SK-MEL-5 (cell line): ENCODE data around the gene USP33. TPM values are rescaled to one million over a fixed set of nuclear protein-coding genes. Genes with fewer than 3 reads are reported as not detected.
A peak's percentile ranks its signal among the peaks of the same experiment; 100 is the strongest.
"Not testable (repeated sequence)": the region's sequence is repeated elsewhere in the genome, so short reads cannot be mapped to it uniquely, and the experiment has no call there.

Experiments used
- DNase-seq: peaks from one replicate; pipeline ENCODE4 v3.0.0-alpha.2; 2016; ENCODE audit warnings: low read depth, low spot score
- in situ Hi-C: cut with HindIII; loops from 2 replicates; pipeline ENCODE4 v1.10.0; 2016; ENCODE audit warnings: low sequenced_read_pairs, high pct_unique_total_duplicates, low pct_unique_long_range_greater_than_20kb
- total RNA-seq: library from RNA; depleted of rRNA; stranded (reverse); fragments of >200 nt; shearing (Covaris generic); gene quantifications from 2 replicates; pipeline ENCODE4 v1.2.3, GENCODE V29; 2014

USP33 gene
- total RNA-seq, 1 experiment from 2014 or later: 91.1 TPM

DNA sequence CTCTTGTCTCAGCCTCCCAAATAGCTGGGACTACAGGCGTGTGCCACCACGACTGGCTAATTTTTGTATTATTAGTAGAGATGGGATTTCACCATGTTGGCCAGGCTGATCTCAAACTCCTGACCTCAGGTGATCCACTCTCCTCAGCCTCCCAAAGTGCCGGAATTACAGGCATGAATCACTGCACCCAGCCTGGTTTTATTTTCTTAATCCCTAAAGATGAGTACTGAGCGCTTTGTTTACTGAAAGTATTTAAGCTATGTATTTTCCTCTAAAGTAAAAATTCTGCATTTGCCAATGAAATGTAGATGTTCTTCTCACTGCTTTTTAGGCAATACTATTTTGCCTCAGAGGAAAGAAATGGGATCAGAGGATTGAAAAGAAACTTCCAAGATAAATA is 10.2 kb downstream of the USP33 start:
- DNase-seq, in situ Hi-C loops: not testable (repeated sequence)

DNA sequence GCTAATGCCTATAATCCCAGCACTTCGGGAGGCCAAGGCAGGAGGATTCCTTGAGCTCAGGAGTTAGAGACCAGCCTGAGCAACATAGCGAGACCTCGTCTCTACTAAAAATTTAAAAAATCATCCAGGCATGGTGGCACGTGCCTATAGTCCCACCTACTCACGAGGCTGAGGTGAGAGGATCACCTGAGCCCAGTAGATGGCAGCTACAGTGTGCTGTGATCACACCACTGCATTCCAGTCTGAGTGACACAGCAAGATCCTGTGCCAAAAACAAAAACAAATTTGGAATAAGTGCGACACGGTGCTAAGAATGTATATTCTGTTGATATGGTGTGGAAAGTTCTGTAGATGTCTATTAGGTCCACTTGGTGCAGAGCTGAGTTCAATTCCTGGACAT is 15.1 kb downstream of the USP33 start:
- DNase-seq: no peak
- in situ Hi-C loops: no loop called here

DNA sequence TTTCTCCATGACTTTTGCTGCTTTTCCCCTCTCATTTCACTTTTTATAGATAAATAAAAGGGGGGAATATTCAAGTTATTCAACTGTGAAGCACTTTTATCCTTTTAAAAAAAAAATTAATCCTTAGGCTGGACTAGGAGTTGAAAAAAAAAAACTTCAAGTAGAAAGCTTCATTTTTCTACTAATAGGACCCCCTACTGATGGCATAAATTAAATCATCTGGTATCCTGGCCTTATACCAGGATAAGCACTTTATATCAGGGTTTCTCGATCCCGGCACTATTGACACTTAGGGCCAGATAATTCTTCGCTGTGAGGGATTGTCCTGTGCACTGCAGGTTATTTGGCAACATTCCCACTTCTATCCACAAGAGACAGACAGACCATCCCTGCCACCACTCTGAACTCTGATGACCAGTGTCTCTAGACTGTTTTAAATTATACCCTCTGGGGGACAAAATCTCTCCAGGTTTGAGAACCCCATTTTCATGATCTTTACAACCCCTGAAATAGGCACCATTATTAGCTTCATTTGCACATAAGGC is 17.6 kb downstream of the USP33 start:
- in situ Hi-C loops: no loop called here
- no peak for DNase-seq

DNA sequence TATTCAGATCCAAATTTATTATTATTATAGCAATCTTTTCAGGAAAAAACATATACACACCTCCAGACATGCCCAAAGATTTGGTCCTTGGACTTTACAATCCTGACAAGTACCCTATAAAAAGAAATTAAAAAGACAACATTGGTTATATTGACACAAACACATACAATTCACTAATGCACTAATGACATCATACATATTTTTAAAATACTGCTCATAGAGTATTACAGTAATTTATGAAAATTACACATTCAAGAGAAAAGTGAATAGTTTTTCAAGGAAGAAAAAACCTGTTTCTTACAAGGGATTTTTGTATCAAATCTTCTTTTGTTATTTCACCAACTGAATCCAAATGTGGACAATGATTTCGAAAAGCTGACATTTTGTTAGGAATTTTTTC is 18.3 kb downstream of the USP33 start:
- in situ Hi-C loops: no loop called here
- DNase-seq: no peak

DNA sequence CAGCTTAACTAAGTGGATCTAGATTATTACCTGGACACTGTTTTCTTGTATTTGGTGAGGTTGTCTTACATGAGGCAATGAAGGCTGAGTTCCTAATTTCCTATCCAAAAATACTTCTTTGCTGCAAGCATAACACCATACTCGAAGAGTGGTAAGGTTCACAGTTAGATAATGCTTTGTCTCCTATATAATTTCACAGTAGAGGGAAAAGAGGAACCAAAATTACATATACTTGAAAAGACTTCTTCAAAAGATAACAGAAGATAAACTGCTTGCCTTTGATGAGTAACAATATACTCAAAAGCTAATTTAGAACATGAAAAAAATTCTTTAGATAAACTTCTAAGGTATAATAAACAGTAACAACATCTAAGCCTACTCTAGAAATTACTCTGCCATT is 20.4 kb downstream of the USP33 start:
- in situ Hi-C loops: no loop called here
- DNase-seq: no peak

DNA sequence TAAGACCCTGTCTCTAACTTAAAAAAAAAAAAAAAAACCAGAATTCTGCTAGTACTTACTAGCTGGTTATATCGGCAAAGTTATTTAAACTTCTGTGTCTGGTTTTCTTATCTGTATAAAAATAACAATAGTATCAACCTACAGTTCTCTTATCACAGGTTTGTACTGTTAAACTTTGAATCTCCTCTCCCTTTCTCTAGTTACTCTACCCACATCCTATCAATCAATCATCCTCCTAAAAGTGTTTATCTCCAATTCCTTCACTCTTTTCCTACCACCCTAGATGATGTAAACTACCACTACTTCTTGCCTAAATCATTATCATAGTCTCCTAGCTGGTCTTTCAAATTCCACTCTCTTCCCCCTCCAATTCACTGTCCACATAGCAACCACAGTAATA is 27.6 kb downstream of the USP33 start:
- in situ Hi-C loops: no loop called here
- no peak for DNase-seq

DNA sequence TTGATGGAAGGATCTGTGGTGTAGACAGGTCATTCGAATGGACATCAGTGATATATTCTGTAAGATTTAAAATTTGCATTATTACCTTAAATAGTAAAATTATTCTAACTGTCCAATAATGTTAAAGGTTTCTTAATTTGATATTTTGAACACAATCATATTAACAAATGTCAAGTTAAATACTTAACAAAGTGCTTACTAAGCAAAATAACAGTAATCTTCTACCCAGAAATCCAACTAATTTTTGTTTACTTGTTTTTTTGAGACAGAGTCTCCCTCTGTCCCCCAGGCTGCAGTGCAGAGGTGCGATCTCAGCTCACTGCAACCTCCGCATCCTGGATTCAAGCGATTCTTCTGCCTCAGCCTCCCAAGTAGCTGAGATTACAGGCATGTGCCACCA is 33.9 kb downstream of the USP33 start:
- no peak for DNase-seq
- in situ Hi-C loops: no loop called here

DNA sequence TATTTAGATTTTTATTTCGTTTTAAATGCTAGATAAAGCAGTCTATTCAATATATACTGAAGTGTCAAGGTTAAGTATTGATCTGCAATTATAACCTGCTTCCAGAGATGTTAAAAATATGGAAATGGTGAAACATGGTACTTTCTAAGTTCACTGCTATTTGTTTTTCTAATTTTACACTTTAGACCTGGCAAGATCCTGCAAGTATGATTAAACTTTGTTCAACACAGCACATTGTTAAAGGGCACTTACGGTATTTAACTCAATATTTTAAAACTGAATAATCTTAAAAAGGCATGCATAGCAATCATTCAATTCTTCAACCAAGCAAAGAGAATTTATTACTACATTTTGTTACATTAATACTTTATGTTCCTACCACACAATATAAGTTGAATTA is 41.5 kb downstream of the USP33 start:
- in situ Hi-C loops: no loop called here
- DNase-seq: no peak

DNA sequence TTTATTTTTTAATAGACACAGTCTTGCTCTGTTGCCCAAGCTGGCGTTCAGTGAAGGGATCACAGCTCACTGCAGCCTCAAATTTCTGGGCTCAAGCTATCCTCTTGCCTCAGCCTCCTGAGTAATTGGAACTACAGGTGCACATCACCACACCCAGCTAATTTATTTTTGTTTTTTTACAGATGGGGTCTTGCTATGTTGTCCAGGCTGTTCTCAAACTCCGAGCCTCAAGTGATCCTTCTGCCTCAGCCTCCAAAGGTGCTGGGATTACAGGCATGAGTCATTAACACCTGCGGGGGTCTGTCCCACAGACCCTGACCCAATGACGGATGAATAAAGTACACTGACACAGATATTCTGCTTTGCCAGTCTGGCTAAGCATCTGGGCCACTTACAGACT is 43.6 kb downstream of the USP33 start:
- DNase-seq: no peak
- in situ Hi-C loops: no loop called here

DNA sequence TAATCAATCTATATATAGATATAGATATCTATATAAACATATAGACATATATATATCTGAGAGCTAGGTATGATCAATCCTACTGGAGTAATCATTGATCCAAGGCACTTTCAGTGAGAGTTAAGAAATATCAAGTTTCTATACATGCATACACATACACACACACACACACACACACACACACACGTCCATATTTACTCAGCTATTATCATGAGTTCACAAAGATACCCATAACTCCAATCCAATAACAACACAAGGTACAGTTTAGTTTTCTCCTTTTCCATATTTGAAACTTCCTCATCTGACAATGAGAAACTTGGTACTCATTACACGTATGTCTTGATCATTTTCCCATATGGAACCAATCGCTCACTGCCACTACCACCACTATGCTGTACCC is 49.9 kb downstream of the USP33 start:
- no peak for DNase-seq
- in situ Hi-C loops: no loop called here

DNA sequence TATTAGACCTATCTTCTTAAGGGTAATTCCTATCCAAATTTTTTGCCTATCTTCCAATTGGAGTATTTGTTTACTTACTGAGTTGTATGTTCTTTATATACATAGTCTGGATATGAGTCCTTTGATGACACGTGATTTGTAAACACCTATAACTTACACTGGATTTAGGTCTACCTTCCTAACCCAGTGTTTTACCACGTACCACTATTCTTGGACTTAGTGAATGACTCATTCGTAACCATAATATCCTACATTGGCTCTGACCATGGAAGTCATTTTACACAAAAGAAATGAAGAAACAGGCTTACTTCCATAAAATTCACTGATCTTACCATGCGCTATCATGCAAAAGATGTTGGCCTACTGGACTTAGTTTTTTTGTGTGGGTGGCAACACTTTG is 53.3 kb downstream of the USP33 start:
- in situ Hi-C loops: no loop called here
- DNase-seq: no peak

DNA sequence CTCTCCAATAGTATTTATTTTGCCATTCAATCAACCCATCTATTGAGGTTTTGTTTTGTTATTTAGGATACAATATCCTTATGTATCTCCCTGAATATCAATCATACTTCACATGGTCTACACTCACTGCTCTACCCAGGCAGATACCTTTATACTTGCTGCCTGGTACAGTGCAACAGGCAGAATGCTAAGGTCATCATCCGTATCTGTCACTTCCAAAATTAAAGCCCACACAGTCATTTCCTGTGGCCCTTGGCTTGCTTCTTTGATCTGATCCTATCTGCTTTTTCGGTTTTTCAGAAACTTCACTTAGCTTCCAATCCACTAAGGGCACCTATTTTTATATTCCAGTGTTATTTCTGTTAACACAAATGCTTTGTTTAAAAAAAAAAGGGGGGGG is 54.9 kb downstream of the USP33 start:
- no peak for DNase-seq
- in situ Hi-C loops: no loop called here

DNA sequence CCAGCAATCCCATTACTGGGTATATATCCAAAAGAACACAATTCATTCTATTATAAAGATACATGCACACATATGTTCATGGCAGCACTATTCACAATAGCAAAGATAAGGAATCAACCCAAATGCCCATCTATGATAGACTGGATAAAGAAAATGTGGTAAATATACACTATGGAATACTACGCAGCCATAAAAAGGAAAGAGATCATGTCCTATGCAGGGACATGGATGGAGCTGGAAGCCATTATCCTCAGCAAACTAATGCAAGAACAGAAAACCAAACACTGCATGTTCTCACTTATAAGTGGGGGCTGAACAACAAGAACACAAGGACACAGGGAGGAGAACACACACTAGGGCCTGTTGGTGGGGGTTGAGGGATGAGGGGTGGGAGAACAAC is 60.0 kb downstream of the USP33 start:
- in situ Hi-C loops, DNase-seq: not testable (repeated sequence)

DNA sequence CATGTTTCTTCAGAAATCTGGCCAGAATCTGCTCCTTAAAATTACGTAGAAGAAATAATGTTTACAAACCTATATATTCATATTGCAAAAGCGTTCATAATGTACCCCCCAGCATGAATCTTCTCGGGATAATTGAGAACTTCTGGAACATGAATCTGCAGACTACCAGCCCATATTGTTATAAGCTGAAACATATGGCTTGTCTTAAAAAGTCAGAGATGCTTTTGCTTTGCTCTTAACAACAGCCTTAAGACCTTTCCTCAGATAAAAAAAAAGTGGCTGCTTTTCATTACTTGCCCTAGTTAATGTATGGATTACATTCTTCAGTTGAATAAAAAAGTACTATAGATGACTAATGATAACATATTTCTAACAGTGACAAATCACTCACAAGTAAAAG is 62.2 kb downstream of the USP33 start:
- DNase-seq: no peak
- in situ Hi-C loops: no loop called here

DNA sequence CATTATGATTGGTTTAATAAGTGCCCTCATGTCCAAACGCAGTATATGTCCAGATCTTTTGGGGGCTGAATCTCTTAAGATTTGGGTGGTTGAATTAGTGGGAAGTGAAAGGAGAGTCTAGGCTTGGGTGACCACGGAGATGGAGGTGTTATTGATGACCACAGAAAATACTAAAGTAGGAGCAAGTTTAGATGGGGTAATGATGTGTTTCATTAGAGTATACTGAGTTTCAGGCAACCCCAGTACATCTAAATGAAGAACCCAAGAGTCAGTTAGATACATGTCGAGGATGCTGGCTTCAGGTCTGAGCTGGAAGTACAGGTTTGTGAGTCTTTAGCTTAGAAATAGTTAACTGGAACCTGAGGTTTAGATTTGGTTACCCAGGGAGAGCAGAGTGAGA is 70.7 kb downstream of the USP33 start:
- no peak for DNase-seq
- in situ Hi-C loops: no loop called here

DNA sequence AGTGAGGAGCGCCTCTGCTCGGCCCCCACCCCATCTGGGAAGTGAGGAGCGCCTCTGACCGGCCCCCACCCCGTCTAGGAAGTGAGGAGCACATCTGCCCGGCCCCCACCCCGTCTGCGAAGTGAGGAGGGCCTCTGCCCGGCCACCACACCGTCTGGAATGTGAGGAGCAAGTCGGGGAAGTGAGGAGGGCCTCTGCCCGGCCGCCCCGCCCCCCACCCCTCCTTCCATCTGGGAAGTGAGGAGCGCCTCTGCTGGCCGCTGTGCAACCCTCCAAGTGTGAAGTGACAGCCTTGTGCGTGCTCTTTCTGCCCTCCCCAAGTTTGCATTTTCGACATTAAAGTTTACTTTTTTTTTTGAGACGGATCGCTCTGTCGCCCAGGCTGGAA is 72.1 kb downstream of the USP33 start:
- in situ Hi-C loops: no loop called here
- no peak for DNase-seq

DNA sequence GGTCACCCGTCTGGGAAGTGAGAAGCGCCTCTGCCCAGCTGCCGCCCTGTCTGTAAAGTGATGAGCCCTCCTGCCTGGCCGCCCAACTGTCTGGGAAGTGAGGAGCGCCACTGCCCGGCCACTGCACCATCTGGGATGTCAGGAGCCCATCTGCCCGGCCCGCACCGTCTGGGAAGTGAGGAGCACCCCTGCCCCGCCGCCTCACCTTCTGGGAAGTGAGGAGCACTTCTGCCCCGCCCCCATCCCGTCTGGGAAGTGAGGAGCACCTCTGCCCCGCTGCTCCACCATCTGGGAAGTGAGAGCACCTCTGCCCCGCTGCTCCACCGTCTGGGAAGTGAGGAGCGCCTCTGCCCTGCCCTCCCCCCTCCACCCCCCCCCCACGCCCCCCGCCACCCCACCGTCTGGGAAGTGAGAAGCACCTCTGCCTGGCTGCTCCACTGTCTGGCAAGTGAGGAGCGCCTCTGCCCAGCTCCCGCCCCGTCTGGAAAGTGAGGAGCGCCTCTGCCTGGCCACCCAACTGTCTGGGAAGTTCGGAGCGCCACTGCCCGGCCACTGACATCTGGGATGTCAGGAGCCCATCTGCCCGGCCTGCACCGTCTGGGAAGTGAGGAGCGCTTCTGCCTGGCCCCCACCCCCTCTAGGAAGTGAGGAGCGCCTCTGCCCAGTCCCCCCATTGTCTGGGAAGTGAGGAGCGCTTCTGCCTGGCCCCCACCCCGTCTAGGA is 72.7 kb downstream of the USP33 start:
- in situ Hi-C loops: no loop called here
- DNase-seq: no peak

DNA sequence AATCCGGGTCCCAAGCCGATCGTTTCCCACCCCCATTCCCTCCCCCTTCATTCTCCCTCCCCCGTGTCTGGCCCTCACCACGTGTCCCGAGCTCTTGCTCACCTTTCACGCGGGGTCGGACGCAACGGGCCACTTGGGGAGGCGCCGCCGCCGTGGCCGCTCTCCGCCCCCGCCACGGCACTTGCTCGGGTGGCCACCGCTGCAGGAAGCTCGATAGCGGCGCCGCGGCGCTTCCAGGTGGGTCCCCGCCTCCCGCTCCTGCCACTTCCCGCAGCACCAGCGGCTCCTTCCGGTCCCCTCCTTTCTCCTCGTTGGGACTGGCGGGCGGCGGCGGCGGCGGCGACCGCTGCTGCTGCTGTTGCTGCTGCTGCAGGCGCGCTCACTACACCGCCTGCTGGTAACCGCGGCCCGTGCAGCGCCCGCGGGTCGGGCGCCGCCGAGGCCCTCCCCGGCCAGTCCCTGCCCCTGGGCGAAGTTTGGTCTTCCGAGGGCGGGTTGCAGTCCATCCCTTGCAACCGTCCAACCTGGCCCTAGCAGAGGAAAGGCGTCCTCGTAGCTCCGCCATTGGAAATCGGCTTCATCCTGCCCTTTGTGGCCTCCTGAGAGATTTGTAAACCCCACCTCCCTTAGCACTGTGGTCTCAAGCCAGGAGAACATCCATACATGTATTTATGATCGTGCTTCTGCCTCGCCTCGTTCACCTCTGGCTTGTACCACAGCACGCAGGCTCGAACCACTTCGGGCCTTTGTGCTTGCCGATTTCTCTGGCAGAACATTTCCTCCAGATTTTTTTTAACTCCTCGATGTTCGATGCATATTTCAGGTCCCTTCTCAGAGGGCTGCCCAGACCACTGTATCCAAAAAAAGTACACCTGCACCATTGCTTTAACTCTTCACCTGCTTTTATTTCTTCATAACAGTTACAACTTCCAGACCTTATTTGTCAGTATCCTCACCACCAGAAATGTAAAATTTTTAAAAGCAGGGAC is 76.2 kb downstream of the USP33 start:
- in situ Hi-C loops: no loop called here
- DNase-seq: peak; percentile 90
